Muscle of leg (tissue), 11 donors: ENCODE results near the gene MSMB. TPM values are rescaled to one million over a fixed set of nuclear protein-coding genes. Genes with fewer than 3 reads are reported as not detected.
"Not testable (repeated sequence)": the region's sequence is repeated elsewhere in the genome, so short reads cannot be mapped to it uniquely, and the experiment has no call there.

ENCODE experiments used
- DNase-seq: peaks from one replicate; pipeline ENCODE4 v3.0.0; 2013
- H3K27ac ChIP-seq: one replicate; pipeline ENCODE4 v1.5.1; 2013; ENCODE audit warnings: mild to moderate bottlenecking, low read length, control low read depth
- H3K27me3 ChIP-seq: one replicate; pipeline ENCODE4 v1.6.1; 2013; ENCODE audit warnings: low read length; ENCODE audit not compliant: control insufficient read depth, insufficient read depth
- H3K36me3 ChIP-seq: one replicate; pipeline ENCODE4 v1.6.1; 2013; ENCODE audit warnings: low read length; ENCODE audit not compliant: control insufficient read depth, insufficient read depth
- H3K4me1 ChIP-seq: one replicate; pipeline ENCODE4 v1.6.1; 2013; ENCODE audit warnings: low read length; ENCODE audit not compliant: control insufficient read depth, insufficient read depth
- H3K4me3 ChIP-seq: one replicate; pipeline ENCODE4 v1.5.1; 2013; ENCODE audit warnings: low read length, control low read depth
- H3K9me3 ChIP-seq: replicated peaks from 2 replicates; pipeline ENCODE4 v1.6.1; 2013; ENCODE audit warnings: low read depth, low read length; ENCODE audit not compliant: control insufficient read depth
- WGBS: methylation state at CpG from one replicate; pipeline ENCODE4 v1.1.5; 2013; ENCODE audit warnings: missing lambda C conversion rate; ENCODE audit not compliant: insufficient coverage; 5-methylcytosine and 5-hydroxymethylcytosine counted together
- polyA plus RNA-seq, 8 donors: library from polyadenylated mRNA; unstranded; fragments of 120-200 nt; gene quantifications; one replicate each; pipeline versions ENCODE4 v1.2.1 to v1.2.3, GENCODE V29; 2013; ENCODE audit warnings: inconsistent platforms in 1 of 8, low replicate concordance in 1 of 8; ENCODE audit not compliant: insufficient read length in 8 of 8, insufficient read depth in 1 of 8
- total RNA-seq: library from RNA; stranded (reverse); fragments of 120-200 nt; gene quantifications from one replicate; pipeline ENCODE4 v1.2.4, GENCODE V29; 2013

Gene MSMB
- total and polyA plus RNA-seq, 9 donors = not detected

DNA sequence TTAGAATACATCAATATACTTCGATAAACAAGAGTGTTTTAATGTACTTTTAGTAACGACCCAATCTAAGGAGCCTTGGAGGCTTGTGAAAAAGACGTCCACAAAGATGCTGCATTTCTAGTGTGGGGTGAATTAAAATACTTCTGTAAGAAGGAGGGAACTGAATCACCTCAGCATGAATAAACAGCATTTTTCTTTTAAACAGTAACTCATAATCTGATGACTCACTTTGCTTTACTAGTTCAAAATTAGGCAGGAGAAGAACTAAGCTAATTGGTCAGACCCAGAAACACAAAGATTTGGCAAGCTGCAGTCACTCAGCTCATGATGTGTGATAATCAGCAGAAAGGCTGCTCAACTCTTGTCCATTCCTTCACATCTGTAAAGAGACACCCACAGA, 39.9 kb downstream of the MSMB start:
- Histone ChIP-seq H3K36me3 (peaks cover 54% of the 10 kb centered on the region), H3K4me3 (no peak overlapping the region), H3K9me3 (no peaks in the 10 kb centered on the region), H3K4me1 (no peaks in the 10 kb centered on the region), H3K27ac (no peak overlapping the region), H3K27me3 (no peaks in the 10 kb centered on the region)
- no peak for DNase-seq
- no CpG with 5 or more reads among the region's 3 CpGs for WGBS

DNA sequence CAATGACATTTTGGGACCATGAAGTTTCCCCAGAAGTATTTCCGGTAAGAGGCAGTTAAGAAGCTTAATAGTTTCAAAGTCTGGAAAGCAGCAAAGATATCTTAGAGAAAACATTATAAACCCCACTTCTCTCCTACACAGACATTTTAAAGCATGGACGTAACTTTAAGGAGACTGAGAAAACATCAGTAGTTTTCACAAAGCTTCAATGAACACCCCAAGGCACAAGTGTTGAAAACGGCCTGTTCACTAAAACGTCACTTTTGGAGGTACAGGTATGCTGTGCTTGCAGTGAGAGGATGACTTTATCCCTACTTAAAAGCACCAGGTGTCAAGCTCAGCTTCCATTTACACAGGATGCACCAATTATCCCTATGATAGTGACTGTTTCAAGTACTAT, 40.7 kb downstream of the MSMB start:
- no peak overlapping the region for H3K4me3 ChIP-seq
- H3K36me3 ChIP-seq = peaks cover 52% of the 10 kb centered on the region
- no CpG with 5 or more reads among the region's 4 CpGs for WGBS
- no peaks in the 10 kb centered on the region for H3K27me3 ChIP-seq
- no peaks in the 10 kb centered on the region for H3K9me3 ChIP-seq
- DNase-seq = no peak
- no peak overlapping the region for H3K27ac ChIP-seq
- H3K4me1 ChIP-seq = no peaks in the 10 kb centered on the region

DNA sequence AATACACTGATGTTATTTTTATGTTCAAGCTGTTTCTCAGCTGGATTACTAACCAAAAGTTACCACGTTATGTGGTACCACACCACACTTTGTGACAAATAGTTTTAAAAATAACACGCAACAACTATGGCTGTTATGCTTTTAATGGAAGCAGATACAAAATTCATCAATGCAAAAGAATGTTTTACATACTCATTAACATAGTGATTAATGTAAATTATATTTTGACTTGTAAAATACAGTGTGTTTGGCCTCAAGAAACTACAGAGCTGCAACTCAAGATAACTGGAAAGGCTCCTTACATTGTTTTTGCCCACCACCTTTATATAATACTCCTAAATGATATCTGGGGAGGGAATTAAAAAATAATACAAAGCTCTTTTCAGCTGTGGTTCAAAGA, 41.1 kb downstream of the MSMB start:
- Histone ChIP-seq H3K4me1 (no peaks in the 10 kb centered on the region), H3K36me3 (peaks cover 49% of the 10 kb centered on the region), H3K9me3 (no peaks in the 10 kb centered on the region), H3K27ac (no peak overlapping the region), H3K4me3 (no peak overlapping the region), H3K27me3 (no peaks in the 10 kb centered on the region)
- no CpG with 5 or more reads among the region's 2 CpGs for WGBS
- DNase-seq = no peak

DNA sequence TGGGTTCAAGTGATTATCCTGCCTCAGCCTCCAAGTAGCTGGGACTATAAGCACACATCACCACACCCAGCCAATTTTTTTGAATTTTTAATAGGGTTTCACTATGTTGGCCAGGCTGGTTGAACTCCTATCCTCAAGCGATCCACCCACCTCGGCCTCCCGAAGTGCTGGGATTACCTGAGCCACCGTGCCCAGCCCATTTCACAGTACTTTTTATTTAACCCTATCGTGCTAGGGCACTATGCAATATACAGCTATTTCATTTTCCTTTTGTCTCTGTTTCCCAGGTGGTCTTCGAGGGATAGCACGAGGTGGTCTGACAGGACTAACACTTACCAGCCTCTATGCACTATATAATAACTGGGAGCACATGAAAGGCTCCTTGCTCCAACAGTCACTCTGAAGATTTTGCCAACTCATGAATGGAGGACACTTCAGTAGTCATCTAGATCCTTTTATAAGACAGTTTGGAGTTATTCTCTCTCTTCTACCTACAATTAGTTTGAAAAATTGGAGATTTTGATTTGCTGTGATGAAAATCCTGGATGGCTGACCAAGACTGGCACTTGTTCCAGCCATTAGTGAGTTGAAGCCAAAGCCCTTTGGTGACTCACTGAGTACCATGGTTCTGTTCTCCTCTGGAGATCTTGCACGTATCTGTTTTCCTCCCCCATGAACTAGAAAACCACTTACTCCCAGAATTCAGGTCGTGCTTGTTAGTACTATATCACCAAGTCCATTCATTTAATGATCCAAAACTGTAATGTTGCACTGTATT, 43.0 kb downstream of the MSMB start:
- no peak overlapping the region for H3K27ac ChIP-seq
- peaks cover 39% of the 10 kb centered on the region for H3K36me3 ChIP-seq
- WGBS = 89% methylated on average over 4 of the region's 9 CpGs
- H3K27me3 ChIP-seq = no peaks in the 10 kb centered on the region
- no peak for DNase-seq
- H3K9me3 ChIP-seq = no peaks in the 10 kb centered on the region
- H3K4me3 ChIP-seq = no peak overlapping the region
- no peaks in the 10 kb centered on the region for H3K4me1 ChIP-seq

DNA sequence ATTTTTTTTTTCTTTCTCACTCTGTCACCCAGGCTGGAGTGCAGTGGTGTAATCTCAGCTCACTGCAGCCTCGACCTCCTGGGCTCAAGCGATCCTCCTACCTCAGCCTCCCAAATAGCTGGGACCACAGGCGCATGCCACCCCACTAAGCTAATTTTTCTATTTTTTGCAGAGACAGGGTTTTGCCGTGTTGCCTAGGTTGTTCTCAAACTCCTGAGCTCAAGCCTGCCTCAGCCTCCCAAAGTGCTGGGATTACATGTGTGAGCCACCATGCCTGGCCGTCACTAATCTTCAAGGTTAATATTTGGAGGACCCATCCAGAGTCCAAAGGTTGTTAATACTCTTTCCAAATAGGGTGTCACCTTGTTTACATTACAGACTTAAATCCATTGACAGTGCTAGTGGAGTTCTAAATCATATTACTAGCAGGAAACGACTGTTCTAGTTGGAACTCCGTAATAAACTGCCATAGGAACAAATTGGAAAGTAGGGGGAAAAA, 43.8 kb downstream of the MSMB start:
- not testable (repeated sequence) for DNase-seq, H3K27me3 ChIP-seq, H3K9me3 ChIP-seq, H3K4me1 ChIP-seq, H3K27ac ChIP-seq, H3K4me3 ChIP-seq
- H3K36me3 ChIP-seq = peaks cover 36% of the 10 kb centered on the region
- 94% methylated on average over 5 of the region's 7 CpGs for WGBS

DNA sequence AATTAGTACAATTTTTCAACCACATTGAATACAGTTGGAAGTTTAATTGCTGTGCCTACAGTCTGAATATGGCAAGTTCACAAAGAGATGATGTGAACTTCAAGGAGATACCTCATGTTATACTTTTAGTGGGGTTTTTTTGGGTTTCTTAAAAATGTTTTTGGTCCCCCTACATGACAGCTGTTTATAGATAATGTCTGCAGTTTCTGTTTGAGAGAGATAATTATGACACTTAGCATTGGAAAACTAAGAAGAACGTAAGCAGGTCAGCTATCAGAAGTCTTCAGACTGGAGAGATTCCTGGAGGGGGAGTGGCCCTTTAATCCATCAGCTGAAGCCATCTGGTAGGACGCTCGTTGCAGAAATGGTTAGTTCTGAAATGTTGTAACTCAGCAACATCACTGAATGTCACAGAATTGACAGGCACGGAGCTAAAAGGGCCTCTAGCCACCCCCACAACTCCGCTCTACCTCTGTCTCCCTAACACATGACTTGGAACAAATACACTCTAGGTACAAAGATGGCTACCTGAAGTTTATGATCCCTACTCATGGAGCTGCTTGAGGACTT, 44.8 kb downstream of the MSMB start:
- WGBS = 88% methylated on average over 2 of the region's 5 CpGs
- H3K4me3 ChIP-seq = no peak overlapping the region
- H3K36me3 ChIP-seq = peaks cover 37% of the 10 kb centered on the region

DNA sequence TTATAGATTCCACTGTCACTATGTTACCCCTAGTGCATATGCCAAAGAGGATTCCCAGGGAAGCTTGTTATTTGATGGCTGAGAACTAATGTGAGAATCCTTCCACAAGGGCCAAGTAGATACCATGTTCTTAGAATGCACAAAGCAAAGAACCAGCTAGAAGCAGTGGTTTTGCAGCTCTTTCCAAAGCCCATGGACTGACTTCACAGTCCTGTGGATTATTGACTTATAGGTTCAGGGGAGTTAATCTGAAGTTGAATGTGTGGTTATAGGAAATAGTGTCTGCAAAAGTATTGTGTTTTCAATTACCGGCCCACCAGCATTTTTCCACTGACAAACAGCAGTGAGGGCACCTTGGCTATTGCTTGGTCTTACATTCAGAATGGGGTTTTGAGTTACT, 45.5 kb downstream of the MSMB start:
- H3K4me3 ChIP-seq = no peak overlapping the region
- no peaks in the 10 kb centered on the region for H3K4me1 ChIP-seq
- 100% methylated on average over 1 of the region's 1 CpG for WGBS
- H3K9me3 ChIP-seq = no peaks in the 10 kb centered on the region
- H3K36me3 ChIP-seq = peaks cover 37% of the 10 kb centered on the region
- no peak overlapping the region for H3K27ac ChIP-seq
- no peaks in the 10 kb centered on the region for H3K27me3 ChIP-seq
- DNase-seq = no peak

More for the DNA sequence above, 44.8 kb downstream of the MSMB start:
- Histone ChIP-seq H3K27me3 (no peaks in the 10 kb centered on the region), H3K9me3 (no peaks in the 10 kb centered on the region), H3K27ac (no peak overlapping the region), H3K4me1 (no peaks in the 10 kb centered on the region)
- DNase-seq = no peak

DNA sequence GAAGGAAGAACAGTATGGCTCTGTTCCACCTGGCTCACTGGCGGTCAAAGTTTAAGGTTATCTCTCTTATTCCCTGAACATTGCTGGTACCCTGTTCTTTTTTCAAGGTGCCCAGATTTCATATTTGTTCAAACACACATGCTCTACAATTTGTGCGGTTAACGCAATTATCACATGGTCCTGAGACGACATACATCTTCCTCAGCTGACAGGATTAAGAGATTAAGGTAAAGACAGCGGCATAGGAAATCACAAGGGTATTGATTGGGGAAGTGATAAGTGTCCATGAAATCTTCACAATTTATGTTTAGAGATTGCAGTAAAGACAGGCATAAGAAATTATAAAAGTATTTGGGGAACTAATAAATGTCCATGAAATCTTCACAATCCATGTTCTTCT, 46.1 kb downstream of the MSMB start:
- H3K9me3 ChIP-seq, H3K4me3 ChIP-seq, H3K4me1 ChIP-seq, DNase-seq, H3K27ac ChIP-seq, H3K27me3 ChIP-seq: not testable (repeated sequence)
- H3K36me3 ChIP-seq = peaks cover 35% of the 10 kb centered on the region
- WGBS = 100% methylated on average over 1 of the region's 5 CpGs

DNA sequence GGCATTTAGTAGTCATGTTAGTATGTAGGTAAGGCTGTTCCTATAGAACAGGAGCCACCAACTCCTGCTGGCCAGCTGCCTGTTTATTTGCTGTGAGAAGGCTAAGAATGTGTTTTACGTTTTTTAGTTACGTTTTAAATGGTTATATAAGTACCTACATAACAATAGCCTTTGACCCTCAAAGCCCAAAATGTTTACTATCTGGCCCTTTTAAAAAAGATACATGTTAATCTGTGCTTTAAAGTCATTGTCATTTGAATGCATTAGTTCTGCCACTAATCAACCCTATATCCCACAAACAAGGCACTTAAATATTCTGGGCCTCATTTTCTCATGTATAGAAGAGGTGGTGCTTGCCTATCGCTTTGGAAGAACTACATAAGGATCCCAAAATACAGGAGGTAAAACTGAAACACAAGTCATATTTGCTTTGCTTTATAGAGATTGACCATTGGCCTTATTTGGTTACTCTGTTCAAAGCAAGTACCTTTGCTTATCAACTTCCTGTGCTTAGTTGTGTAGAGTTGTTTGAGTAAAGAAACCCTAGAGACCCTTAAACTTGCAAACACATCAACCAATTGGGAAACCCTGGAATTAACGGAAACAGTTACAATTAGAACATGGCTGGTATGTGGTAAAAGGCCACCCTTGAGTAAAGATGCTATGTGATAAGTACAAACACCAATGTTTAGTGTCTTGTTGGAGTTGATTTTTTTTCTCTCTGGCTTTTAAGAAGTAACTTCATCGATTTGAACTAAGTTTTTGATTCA, 47.9 kb downstream of the MSMB start:
- WGBS = no CpG with 5 or more reads among the region's 5 CpGs
- Histone ChIP-seq H3K4me3 (no peak overlapping the region), H3K36me3 (peaks cover 27% of the 10 kb centered on the region), H3K4me1 (no peaks in the 10 kb centered on the region), H3K9me3 (no peaks in the 10 kb centered on the region), H3K27me3 (no peaks in the 10 kb centered on the region), H3K27ac (no peak overlapping the region)
- DNase-seq = no peak

DNA sequence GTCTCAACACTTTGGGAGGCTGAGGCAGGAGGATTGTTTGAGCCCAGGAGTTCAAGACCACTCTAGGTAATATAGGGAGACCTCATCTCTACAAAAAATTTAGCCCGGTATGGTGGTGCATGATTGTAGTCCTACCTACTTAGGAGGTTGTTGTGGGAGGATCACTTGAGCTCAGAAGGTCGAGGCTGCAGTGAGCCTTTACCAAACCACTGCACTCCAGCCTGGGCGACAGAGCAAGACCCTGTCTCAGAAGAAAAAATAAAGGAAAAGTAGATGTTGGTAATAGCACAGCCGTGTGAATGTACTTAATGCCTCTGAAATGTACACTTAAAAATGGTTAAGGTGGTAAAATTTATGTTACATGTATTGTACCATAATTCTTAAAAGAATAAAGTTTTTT, 48.5 kb downstream of the MSMB start:
- no peak overlapping the region for H3K4me3 ChIP-seq
- H3K27me3 ChIP-seq = no peaks in the 10 kb centered on the region
- no CpG with 5 or more reads among the region's 4 CpGs for WGBS
- H3K9me3 ChIP-seq = no peaks in the 10 kb centered on the region
- DNase-seq = no peak
- peaks cover 22% of the 10 kb centered on the region for H3K36me3 ChIP-seq
- no peak overlapping the region for H3K27ac ChIP-seq
- H3K4me1 ChIP-seq = no peaks in the 10 kb centered on the region
